HepG2 (cell line): ENCODE data around the gene KIAA0040. TPM values are rescaled to one million over a fixed set of nuclear protein-coding genes. Genes with fewer than 3 reads are reported as not detected.
A peak's percentile ranks its signal among the peaks of the same experiment; 100 is the strongest.

ENCODE experiments used
- ATAC-seq: fragments of 200-7000 bp; cut with Tn5 transposase; 3 replicates; pipeline ENCODE4 v1.9.1; 2020; ENCODE audit warnings: mild to moderate bottlenecking, moderate library complexity
- BruUV-seq: library from RNA; stranded (reverse); fragments of 400-500 nt; replicated peaks from 2 replicates; lab custom pipeline; 2021; lab: Mats Ljungman, UMichigan
- CTCF ChIA-PET: fragments of 300-600 bp; formaldehyde crosslinking; extraction: SDS; loops from one replicate; lab custom pipeline; 2021; ENCODE audit warnings: low total read pairs, inconsistent platforms, low intra/inter-chr PET ratio; lab: Yijun Ruan, JAX
- POLR2A ChIA-PET: fragments of 350-600 bp; sonication (Branson Sonifier 250); formaldehyde crosslinking; loops from one replicate; lab custom pipeline; 2020; ENCODE audit warnings: antibody characterized with exemption, inconsistent platforms; lab: Yijun Ruan, JAX
- DNase-seq: peaks from one replicate; pipeline ENCODE4 v3.0.0-alpha.2; 2015; ENCODE audit warnings: low spot score
- FAIRE-seq: peaks from 3 replicates; lab custom pipeline; 2011; peaks lifted over from hg19 to GRCh38; lab: Jason Lieb, UNC
- H2AFZ ChIP-seq: one replicate; pipeline ENCODE4 v1.6.1; 2011; ENCODE audit warnings: low read length, inconsistent platforms
- H3K27ac ChIP-seq: fragments of 300-600 bp; 3 replicates; pipeline ENCODE4 v1.8.0; 2011; ENCODE audit warnings: mixed run types, mild to moderate bottlenecking, mixed read lengths, low read length, inconsistent platforms; ENCODE audit not compliant: insufficient read depth; ENCODE audit errors: extremely low read length
- H3K27me3 ChIP-seq, 2 experiments: fragments of 200-600 bp in 1 of 2; 2 replicates in 1 of 2; 3 replicates in 1 of 2; pipeline versions ENCODE4 v1.6.0 to v1.8.0; 2011; ENCODE audit warnings: low read length in 2 of 2, mild to moderate bottlenecking in 2 of 2, moderate library complexity in 2 of 2, inconsistent platforms in 1 of 2; ENCODE audit not compliant: insufficient read depth in 2 of 2, control insufficient read depth in 1 of 2
- H3K36me3 ChIP-seq, 2 experiments: fragments of 200-600 bp in 1 of 2; replicated peaks in 1 of 2; 2 replicates in 1 of 2; 3 replicates in 1 of 2; pipeline versions ENCODE4 v1.5.1 to v1.8.0; 2011; ENCODE audit warnings: low read length in 2 of 2, inconsistent platforms in 1 of 2; ENCODE audit not compliant: insufficient read depth in 2 of 2, control insufficient read depth in 1 of 2
- H3K4me1 ChIP-seq: 2 replicates; pipeline ENCODE4 v1.5.1; 2012; ENCODE audit warnings: low read length, inconsistent platforms; ENCODE audit not compliant: insufficient read depth
- H3K4me2 ChIP-seq: 2 replicates; pipeline ENCODE4 v1.6.0; 2011; ENCODE audit warnings: low read depth, low read length, inconsistent platforms
- H3K4me3 ChIP-seq, 3 experiments: fragments of 200-600 bp in 1 of 3; sonication (generic), shearing (Covaris generic) in 1 of 3; replicated peaks in 1 of 3; 2 replicates each; pipeline ENCODE4 v1.5.1; 2011 to 2016; ENCODE audit warnings: low read length in 3 of 3, inconsistent platforms in 2 of 3, low read depth in 2 of 3, mild to moderate bottlenecking in 2 of 3, control low read depth in 1 of 3, mixed read lengths in 1 of 3; ENCODE audit not compliant: insufficient read depth in 1 of 3
- H3K79me2 ChIP-seq: one replicate; pipeline ENCODE4 v1.6.1; 2011; ENCODE audit warnings: low read length, inconsistent platforms; ENCODE audit not compliant: insufficient read depth
- H3K9ac ChIP-seq: 2 replicates; pipeline ENCODE4 v1.6.0; 2011; ENCODE audit warnings: mild to moderate bottlenecking, low read depth, low read length, inconsistent platforms; ENCODE audit not compliant: insufficient read depth
- H3K9me3 ChIP-seq: 2 replicates; pipeline ENCODE4 v1.5.1; 2012; ENCODE audit warnings: mild to moderate bottlenecking, low read length
- H4K20me1 ChIP-seq: 2 replicates; pipeline ENCODE4 v1.6.0; 2011; ENCODE audit warnings: inconsistent platforms, mild to moderate bottlenecking, low read length, moderate library complexity; ENCODE audit not compliant: insufficient read depth
- HNF4A ChIP-seq: sonication (generic); formaldehyde crosslinking; IDR thresholded peaks from 2 replicates; pipeline ENCODE4 v1.4.0; 2020; ENCODE audit warnings: missing genetic modification reagents
- SALL1 ChIP-seq: sonication (generic); formaldehyde crosslinking; IDR thresholded peaks from 2 replicates; pipeline ENCODE4 v1.8.0; 2022; ENCODE audit warnings: mild to moderate bottlenecking, missing genetic modification reagents
- ZNF788 ChIP-seq: sonication (generic); formaldehyde crosslinking; IDR thresholded peaks from 2 replicates; pipeline ENCODE4 v1.5.0; 2020; ENCODE audit warnings: mild to moderate bottlenecking, missing genetic modification reagents, borderline replicate concordance
- WGBS: methylation state at CpG from one replicate; pipeline ENCODE4 v1.1.6; 2017; ENCODE audit warnings: low lambda C conversion rate; 5-methylcytosine and 5-hydroxymethylcytosine counted together
- in situ Hi-C: cut with HindIII; loops from 2 replicates; pipeline ENCODE4 v1.10.0; 2017; ENCODE audit warnings: low pct_unique_long_range_greater_than_20kb; ENCODE audit not compliant: extremely low pct_ligation_motif_present
- intact Hi-C: fragments of 100-400 bp; cut with micrococcal nuclease; formaldehyde crosslinking; loops from one replicate; pipeline ENCODE4 v1.10.0; 2022; ENCODE audit not compliant: unreplicated experiment
- polyA plus RNA-seq, 8 experiments: library from polyadenylated mRNA; depleted of rRNA in 3 of 8; stranded (reverse) in 7 of 8; unstranded in 1 of 8; fragments of >200 nt; fragmentation: Illumina TruSeq in 4 of 8; extraction: Trizol in 4 of 8; gene quantifications; 2 replicates each; pipeline versions ENCODE4 v1.2.1 to v1.2.3, GENCODE V29; 2011 to 2016; ENCODE audit warnings: low read depth in 4 of 8, missing spikeins in 1 of 8, mixed read lengths in 1 of 8; ENCODE audit not compliant: insufficient read depth in 1 of 8
- total RNA-seq, 5 experiments: library from RNA; depleted of rRNA; stranded (reverse); fragments of >200 nt; fragmentation: Illumina TruSeq; extraction: Trizol; gene quantifications; 2 replicates each; pipeline ENCODE4 v1.2.3, GENCODE V29; 2016; ENCODE audit warnings: low read depth in 1 of 5
- TF ChIP-seq, protein P1 (sequence below): sonication (generic); formaldehyde crosslinking; IDR thresholded peaks from 2 replicates; pipeline ENCODE4 v1.5.1; 2020; ENCODE audit warnings: mild to moderate bottlenecking, missing genetic modification reagents, borderline replicate concordance
- TF ChIP-seq, protein P2 (sequence below): sonication (generic); formaldehyde crosslinking; conservative IDR thresholded peaks from 2 replicates; pipeline ENCODE4 v1.4.0; 2020; ENCODE audit warnings: mild to moderate bottlenecking, missing genetic modification reagents, moderate library complexity

Gene KIAA0040
- total and polyA plus RNA-seq, 2 of the 13 experiments (the other 11 are each of a cell fraction or from before 2014, with no cell fraction given) = 0.24 to 0.26 TPM

DNA sequence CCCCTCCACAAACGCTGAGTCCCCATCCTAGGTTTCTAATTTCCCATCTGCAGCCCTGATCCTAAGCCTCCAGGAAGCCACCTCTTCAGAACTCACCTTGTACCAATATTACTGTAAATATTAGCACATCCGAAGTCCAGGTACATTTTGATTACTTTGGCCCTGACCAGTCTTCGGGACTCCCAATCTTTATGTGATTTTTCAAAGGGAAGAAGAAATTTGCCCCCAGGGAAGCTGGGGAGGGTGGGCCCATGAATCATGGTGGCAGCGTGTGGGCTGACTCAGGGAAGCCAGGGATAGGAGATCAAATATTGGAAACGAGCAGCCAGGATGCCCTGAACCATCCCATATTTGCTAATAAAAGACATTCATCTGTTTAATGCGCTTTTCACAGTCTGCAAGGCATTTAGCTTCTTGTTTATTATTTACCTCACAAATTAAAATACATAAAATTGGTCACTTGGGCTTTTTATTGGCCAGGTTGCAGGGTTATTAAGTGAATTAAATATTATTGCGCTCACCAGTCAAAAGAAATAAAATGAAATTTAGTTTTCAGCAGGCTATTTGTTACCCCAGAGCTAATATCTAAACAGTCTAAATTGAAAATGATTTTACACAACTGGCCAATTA, 46.6 kb downstream of the KIAA0040 start:
- intact Hi-C loops = loop anchor here (1.0 kb wide), 1 partner anchor 117 kb away; no protein-coding TSS in a partner anchor
- Histone ChIP-seq H3K27ac (no peak overlapping the region), H3K27me3 (peaks cover 0 to 6% of the 10 kb centered on the region in 2 experiments; a peak in 1 of 5 replicates), H3K9me3 (no peaks in the 10 kb centered on the region), H3K9ac (no peak overlapping the region), H2AFZ (no peak overlapping the region), H4K20me1 (no peaks in the 10 kb centered on the region), H3K79me2 (no peaks in the 10 kb centered on the region), H3K4me3 (no peak overlapping the region), H3K4me2 (peak overlapping the region; percentile 20), H3K36me3 (no peaks in the 10 kb centered on the region), H3K4me1 (peaks cover 13% of the 10 kb centered on the region)
- FAIRE-seq = no peak
- ChIA-PET CTCF (no interaction called here), POLR2A (no interaction called here)
- WGBS = 8% methylated on average over 6 of the region's 7 CpGs
- peak; percentile 59 for ATAC-seq
- TF ChIP-seq, protein P1, sequence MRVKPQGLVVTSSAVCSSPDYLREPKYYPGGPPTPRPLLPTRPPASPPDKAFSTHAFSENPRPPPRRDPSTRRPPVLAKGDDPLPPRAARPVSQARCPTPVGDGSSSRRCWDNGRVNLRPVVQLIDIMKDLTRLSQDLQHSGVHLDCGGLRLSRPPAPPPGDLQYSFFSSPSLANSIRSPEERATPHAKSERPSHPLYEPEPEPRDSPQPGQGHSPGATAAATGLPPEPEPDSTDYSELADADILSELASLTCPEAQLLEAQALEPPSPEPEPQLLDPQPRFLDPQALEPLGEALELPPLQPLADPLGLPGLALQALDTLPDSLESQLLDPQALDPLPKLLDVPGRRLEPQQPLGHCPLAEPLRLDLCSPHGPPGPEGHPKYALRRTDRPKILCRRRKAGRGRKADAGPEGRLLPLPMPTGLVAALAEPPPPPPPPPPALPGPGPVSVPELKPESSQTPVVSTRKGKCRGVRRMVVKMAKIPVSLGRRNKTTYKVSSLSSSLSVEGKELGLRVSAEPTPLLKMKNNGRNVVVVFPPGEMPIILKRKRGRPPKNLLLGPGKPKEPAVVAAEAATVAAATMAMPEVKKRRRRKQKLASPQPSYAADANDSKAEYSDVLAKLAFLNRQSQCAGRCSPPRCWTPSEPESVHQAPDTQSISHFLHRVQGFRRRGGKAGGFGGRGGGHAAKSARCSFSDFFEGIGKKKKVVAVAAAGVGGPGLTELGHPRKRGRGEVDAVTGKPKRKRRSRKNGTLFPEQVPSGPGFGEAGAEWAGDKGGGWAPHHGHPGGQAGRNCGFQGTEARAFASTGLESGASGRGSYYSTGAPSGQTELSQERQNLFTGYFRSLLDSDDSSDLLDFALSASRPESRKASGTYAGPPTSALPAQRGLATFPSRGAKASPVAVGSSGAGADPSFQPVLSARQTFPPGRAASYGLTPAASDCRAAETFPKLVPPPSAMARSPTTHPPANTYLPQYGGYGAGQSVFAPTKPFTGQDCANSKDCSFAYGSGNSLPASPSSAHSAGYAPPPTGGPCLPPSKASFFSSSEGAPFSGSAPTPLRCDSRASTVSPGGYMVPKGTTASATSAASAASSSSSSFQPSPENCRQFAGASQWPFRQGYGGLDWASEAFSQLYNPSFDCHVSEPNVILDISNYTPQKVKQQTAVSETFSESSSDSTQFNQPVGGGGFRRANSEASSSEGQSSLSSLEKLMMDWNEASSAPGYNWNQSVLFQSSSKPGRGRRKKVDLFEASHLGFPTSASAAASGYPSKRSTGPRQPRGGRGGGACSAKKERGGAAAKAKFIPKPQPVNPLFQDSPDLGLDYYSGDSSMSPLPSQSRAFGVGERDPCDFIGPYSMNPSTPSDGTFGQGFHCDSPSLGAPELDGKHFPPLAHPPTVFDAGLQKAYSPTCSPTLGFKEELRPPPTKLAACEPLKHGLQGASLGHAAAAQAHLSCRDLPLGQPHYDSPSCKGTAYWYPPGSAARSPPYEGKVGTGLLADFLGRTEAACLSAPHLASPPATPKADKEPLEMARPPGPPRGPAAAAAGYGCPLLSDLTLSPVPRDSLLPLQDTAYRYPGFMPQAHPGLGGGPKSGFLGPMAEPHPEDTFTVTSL = peak; percentile 32; the same call in 1 of the 2 replicates
- peak; percentile 40 for TF ChIP-seq HNF4A (CRISPR knock-in tag)
- TF ChIP-seq, protein P2, sequence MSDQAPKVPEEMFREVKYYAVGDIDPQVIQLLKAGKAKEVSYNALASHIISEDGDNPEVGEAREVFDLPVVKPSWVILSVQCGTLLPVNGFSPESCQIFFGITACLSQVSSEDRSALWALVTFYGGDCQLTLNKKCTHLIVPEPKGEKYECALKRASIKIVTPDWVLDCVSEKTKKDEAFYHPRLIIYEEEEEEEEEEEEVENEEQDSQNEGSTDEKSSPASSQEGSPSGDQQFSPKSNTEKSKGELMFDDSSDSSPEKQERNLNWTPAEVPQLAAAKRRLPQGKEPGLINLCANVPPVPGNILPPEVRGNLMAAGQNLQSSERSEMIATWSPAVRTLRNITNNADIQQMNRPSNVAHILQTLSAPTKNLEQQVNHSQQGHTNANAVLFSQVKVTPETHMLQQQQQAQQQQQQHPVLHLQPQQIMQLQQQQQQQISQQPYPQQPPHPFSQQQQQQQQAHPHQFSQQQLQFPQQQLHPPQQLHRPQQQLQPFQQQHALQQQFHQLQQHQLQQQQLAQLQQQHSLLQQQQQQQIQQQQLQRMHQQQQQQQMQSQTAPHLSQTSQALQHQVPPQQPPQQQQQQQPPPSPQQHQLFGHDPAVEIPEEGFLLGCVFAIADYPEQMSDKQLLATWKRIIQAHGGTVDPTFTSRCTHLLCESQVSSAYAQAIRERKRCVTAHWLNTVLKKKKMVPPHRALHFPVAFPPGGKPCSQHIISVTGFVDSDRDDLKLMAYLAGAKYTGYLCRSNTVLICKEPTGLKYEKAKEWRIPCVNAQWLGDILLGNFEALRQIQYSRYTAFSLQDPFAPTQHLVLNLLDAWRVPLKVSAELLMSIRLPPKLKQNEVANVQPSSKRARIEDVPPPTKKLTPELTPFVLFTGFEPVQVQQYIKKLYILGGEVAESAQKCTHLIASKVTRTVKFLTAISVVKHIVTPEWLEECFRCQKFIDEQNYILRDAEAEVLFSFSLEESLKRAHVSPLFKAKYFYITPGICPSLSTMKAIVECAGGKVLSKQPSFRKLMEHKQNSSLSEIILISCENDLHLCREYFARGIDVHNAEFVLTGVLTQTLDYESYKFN (CRISPR knock-in tag) = peak; percentile 52; the same call in 1 of the 2 replicates
- no peak for TF ChIP-seq ZNF788 (CRISPR knock-in tag)
- peak; percentile 23; the same call in 1 of the 2 replicates for TF ChIP-seq SALL1
- BruUV-seq = no TSS peak
- peak; percentile 29 for DNase-seq
- in situ Hi-C loops = no loop called here
